ENCODE measurements around the gene VPS35.

VPS35 gene

GRCh38 chr16:46673320-46674013 is 15.5 kb downstream of the VPS35 start:
- peak; percentile 77 for DNase-seq (ENCODE audit: low read depth)
- H3K4me3 ChIP-seq (ENCODE audit: low read depth, low read length) = no peak overlapping the region
- peak; percentile 99 for TF ChIP-seq CTCF (IDR thresholded peaks at IDR 0.05; ENCODE audit: insufficient read depth, low read depth, low read length, missing control alignments)

- no peak overlapping the region for H3K4me3 ChIP-seq (ENCODE audit: low read depth, low read length)
- no peak for DNase-seq (ENCODE audit: low read depth)
- no peak for TF ChIP-seq CTCF (IDR thresholded peaks at IDR 0.05; ENCODE audit: insufficient read depth, low read depth, low read length, missing control alignments)
Observed at GRCh38 chr16:46662123-46662522, 26.9 kb downstream of the VPS35 start.

- no peak for TF ChIP-seq CTCF (IDR thresholded peaks at IDR 0.05; ENCODE audit: insufficient read depth, low read depth, low read length, missing control alignments)
- DNase-seq (ENCODE audit: low read depth) = peak; percentile 91
- no peak overlapping the region for H3K4me3 ChIP-seq (ENCODE audit: low read depth, low read length)
Observed at GRCh38 chr16:46658925-46659324, 30.1 kb downstream of the VPS35 start.

- H3K4me3 ChIP-seq (ENCODE audit: low read depth, low read length) = no peak overlapping the region
- DNase-seq (ENCODE audit: low read depth) = no peak
- TF ChIP-seq CTCF (IDR thresholded peaks at IDR 0.05; ENCODE audit: insufficient read depth, low read depth, low read length, missing control alignments) = no peak
Observed at GRCh38 chr16:46651305-46651704, 37.7 kb downstream of the VPS35 start.

GRCh38 chr16:46650254-46650623 is 38.7 kb downstream of the VPS35 start:
- TF ChIP-seq CTCF (IDR thresholded peaks at IDR 0.05; ENCODE audit: insufficient read depth, low read depth, low read length, missing control alignments) = no peak
- DNase-seq (ENCODE audit: low read depth) = no peak
- H3K4me3 ChIP-seq (ENCODE audit: low read depth, low read length) = no peak overlapping the region

GRCh38 chr16:46649588-46650253 is 39.3 kb downstream of the VPS35 start:
- H3K4me3 ChIP-seq (ENCODE audit: low read depth, low read length) = no peak overlapping the region
- no peak for TF ChIP-seq CTCF (IDR thresholded peaks at IDR 0.05; ENCODE audit: insufficient read depth, low read depth, low read length, missing control alignments)
- no peak for DNase-seq (ENCODE audit: low read depth)
